H1 (cell line): ENCODE measurements around the gene ZC3H8. TPM values are rescaled to one million over a fixed set of nuclear protein-coding genes. Genes with fewer than 3 reads are reported as not detected.

Experiments
- BCL11A ChIP-seq, 2 experiments: IDR thresholded peaks; one replicate each; pipeline ENCODE4 v1.6.1; 2011; ENCODE audit warnings: low read depth in 2 of 2, low read length in 2 of 2, mild to moderate bottlenecking in 2 of 2
- E2F6 ChIP-seq: IDR thresholded peaks from 2 replicates; pipeline ENCODE4 v1.6.1; 2012; ENCODE audit warnings: inconsistent platforms
- HDAC2 ChIP-seq, 2 experiments: fragments of 300-600 bp in 1 of 2; sonication (generic) in 1 of 2; IDR thresholded peaks; 2 replicates each; pipeline ENCODE4 v1.6.1; 2011 to 2012; ENCODE audit warnings: low read depth in 2 of 2, low read length in 2 of 2, mild to moderate bottlenecking in 2 of 2, moderate library complexity in 2 of 2, borderline replicate concordance in 1 of 2, inconsistent platforms in 1 of 2
- JUND ChIP-seq: IDR thresholded peaks from 2 replicates; pipeline ENCODE4 v1.6.1; 2011; ENCODE audit warnings: mild to moderate bottlenecking, improper control_type of control experiment, low read length
- KDM1A ChIP-seq: fragments of 200-600, 300-600 bp; sonication (generic); IDR thresholded peaks from 2 replicates; pipeline ENCODE4 v1.7.1; 2016; ENCODE audit warnings: mild to moderate bottlenecking, low read length, borderline replicate concordance
- KDM4A ChIP-seq: IDR thresholded peaks from one replicate; pipeline ENCODE4 v1.7.1; 2012; ENCODE audit warnings: low read depth, mild to moderate bottlenecking, moderate library complexity, low read length, inconsistent platforms; ENCODE audit not compliant: severe bottlenecking
- KDM5A ChIP-seq: fragments of 200-600 bp; IDR thresholded peaks from 2 replicates; pipeline ENCODE4 v1.7.1; 2012; ENCODE audit warnings: mild to moderate bottlenecking, low read length, inconsistent platforms, mixed read lengths
- MAFK ChIP-seq: IDR thresholded peaks from 2 replicates; pipeline ENCODE4 v1.6.1; 2012; ENCODE audit warnings: low read depth, mild to moderate bottlenecking, improper control_type of control experiment, low read length
- RBBP5 ChIP-seq: IDR thresholded peaks from 2 replicates; pipeline ENCODE4 v1.7.1; 2012; ENCODE audit warnings: low read depth, mild to moderate bottlenecking, inconsistent platforms, low read length, moderate library complexity, borderline replicate concordance
- SP1 ChIP-seq: IDR thresholded peaks from 2 replicates; pipeline ENCODE4 v1.6.1; 2011; ENCODE audit warnings: low read depth, low read length
- SP4 ChIP-seq: IDR thresholded peaks from 2 replicates; pipeline ENCODE4 v1.6.1; 2012; ENCODE audit warnings: low read length, inconsistent platforms
- SUZ12 ChIP-seq: fragments of 200-600 bp; sonication (generic); IDR thresholded peaks from 2 replicates; pipeline ENCODE4 v1.6.1; 2012; ENCODE audit warnings: mild to moderate bottlenecking, inconsistent platforms, low read length, moderate library complexity, mixed read lengths
- TCF12 ChIP-seq: IDR thresholded peaks from 2 replicates; pipeline ENCODE4 v1.6.1; 2011; ENCODE audit warnings: low read depth, mild to moderate bottlenecking, low read length
- ZNF274 ChIP-seq: IDR thresholded peaks from 2 replicates; pipeline ENCODE4 v1.7.0; 2012; ENCODE audit warnings: low read length, borderline replicate concordance; ENCODE audit errors: extremely low read depth
- polyA plus RNA-seq, 7 experiments: library from polyadenylated mRNA; depleted of rRNA in 3 of 7; stranded (reverse) in 5 of 7; unstranded in 2 of 7; fragments of >200 nt in 5 of 7; fragments of 200-250 nt in 2 of 7; gene quantifications; 1 replicate in 5 of 7; 2 replicates in 1 of 7; 4 replicates in 1 of 7; pipeline versions ENCODE4 v1.2.1 to v1.2.3, GENCODE V29; 2011 to 2013; ENCODE audit warnings: missing spikeins in 2 of 7, mixed read lengths in 2 of 7
- total RNA-seq: library from RNA; stranded (reverse); fragmentation: NEBNext Ultra II Directional; extraction: Animal tissue kit (Norgen Biotek cat#: 25700); gene quantifications from 2 replicates; pipeline ENCODE4 v1.2.1, GENCODE V29; 2021

Gene ZC3H8
- total and polyA plus RNA-seq, 2 of the 8 experiments (the other 6 are each of a cell fraction or from before 2014, with no cell fraction given) = 1.9 to 7.1 TPM

- no peak for TF ChIP-seq JUND
- no peak for TF ChIP-seq SP1
- TF ChIP-seq ZNF274 = no peak
- 0 out of 2 replicates have a peak, but pooled peaks have one; percentile 64 for TF ChIP-seq TCF12
- peak; percentile 45 for TF ChIP-seq KDM4A
- TF ChIP-seq KDM5A = no peak
- no peak for TF ChIP-seq BCL11A (IDR thresholded peaks at IDR 0.05; ENCODE audit: low read depth in 2 of 2, low read length in 2 of 2)
- TF ChIP-seq RBBP5 = no peak
- TF ChIP-seq SUZ12 = peak; percentile 54; the same call in 1 of the 2 replicates
- no peak for TF ChIP-seq HDAC2 (IDR thresholded peaks at IDR 0.05; ENCODE audit: borderline replicate concordance in 1 of 2, low read depth in 2 of 2, low read length in 2 of 2)
- TF ChIP-seq KDM1A = no peak
- peak; percentile 95 for TF ChIP-seq E2F6
- no peak for TF ChIP-seq SP4
- no peak for TF ChIP-seq MAFK
Measured at GRCh38 chr2:112181571-112182290, 73.1 kb downstream of the ZC3H8 start (continued).
